ENCODE data around the gene MORN4.

MORN4 gene

GRCh38 chr10:97608991-97609561, 24.2 kb downstream of the MORN4 start:
- H3K4me3 ChIP-seq (ENCODE audit: low read length) = no peak overlapping the region
- TF ChIP-seq CTCF (IDR thresholded peaks at IDR 0.05; ENCODE audit: insufficient read depth, low read depth, low read length, missing control alignments) = no peak

GRCh38 chr10:97607095-97607636, 26.1 kb downstream of the MORN4 start:
- TF ChIP-seq CTCF (IDR thresholded peaks at IDR 0.05; ENCODE audit: insufficient read depth, low read depth, low read length, missing control alignments) = no peak
- no peak for DNase-seq (ENCODE audit: low read depth)
- no peak overlapping the region for H3K4me3 ChIP-seq (ENCODE audit: low read length)

More at GRCh38 chr10:97608991-97609561, 24.2 kb downstream of the MORN4 start:
- DNase-seq (ENCODE audit: low read depth) = peak; percentile 4

GRCh38 chr10:97601268-97602215, 31.8 kb downstream of the MORN4 start:
- no peak for TF ChIP-seq CTCF (IDR thresholded peaks at IDR 0.05; ENCODE audit: insufficient read depth, low read depth, low read length, missing control alignments)
- no peak overlapping the region for H3K4me3 ChIP-seq (ENCODE audit: low read length)
- DNase-seq (ENCODE audit: low read depth) = no peak

GRCh38 chr10:97600616-97601015, 32.7 kb downstream of the MORN4 start:
- no peak for TF ChIP-seq CTCF (IDR thresholded peaks at IDR 0.05; ENCODE audit: insufficient read depth, low read depth, low read length, missing control alignments)
- H3K4me3 ChIP-seq (ENCODE audit: low read length) = no peak overlapping the region
- DNase-seq (ENCODE audit: low read depth) = no peak

GRCh38 chr10:97599272-97599619, 34.1 kb downstream of the MORN4 start:
- no peak for DNase-seq (ENCODE audit: low read depth)
- no peak for TF ChIP-seq CTCF (IDR thresholded peaks at IDR 0.05; ENCODE audit: insufficient read depth, low read depth, low read length, missing control alignments)
- no peak overlapping the region for H3K4me3 ChIP-seq (ENCODE audit: low read length)

- TF ChIP-seq CTCF (IDR thresholded peaks at IDR 0.05; ENCODE audit: insufficient read depth, low read depth, low read length, missing control alignments) = no peak
- no peak overlapping the region for H3K4me3 ChIP-seq (ENCODE audit: low read length)
- no peak for DNase-seq (ENCODE audit: low read depth)
These were observed 34.7 kb downstream of the MORN4 start for GRCh38 chr10:97598407-97599271.
